ENCODE measurements around the gene CADPS.
A peak's percentile ranks its signal among the peaks of the same experiment; 100 is the strongest.

Gene CADPS

GRCh38 chr3:62601238-62602070, 273.8 kb downstream of the CADPS start:
- no peak for TF ChIP-seq CTCF (IDR thresholded peaks at IDR 0.05)
- DNase-seq = no peak
- Mint-ChIP-seq H3K27ac (peak overlapping the region; percentile 63), H3K9me3 (no peaks in the 10 kb centered on the region), H3K4me1 (peaks cover 84% of the 10 kb centered on the region), H3K4me3 (no peak overlapping the region), H3K27me3 (ENCODE audit: low read depth, poor library complexity) (no peaks in the 10 kb centered on the region), H3K36me3 (ENCODE audit: low read depth) (no peaks in the 10 kb centered on the region)

GRCh38 chr3:62600033-62600432, 275.2 kb downstream of the CADPS start:
- Mint-ChIP-seq H3K27ac (no peak overlapping the region), H3K4me1 (peaks cover 72% of the 10 kb centered on the region)

GRCh38 chr3:62597491-62597890, 277.7 kb downstream of the CADPS start:
- H3K9me3 Mint-ChIP-seq = no peaks in the 10 kb centered on the region
- peak overlapping the region; percentile 36 for H3K27ac Mint-ChIP-seq
- peak; percentile 6 for DNase-seq

More at GRCh38 chr3:62600033-62600432, 275.2 kb downstream of the CADPS start:
- Mint-ChIP-seq H3K9me3 (no peaks in the 10 kb centered on the region), H3K36me3 (ENCODE audit: low read depth) (no peaks in the 10 kb centered on the region), H3K27me3 (ENCODE audit: low read depth, poor library complexity) (no peaks in the 10 kb centered on the region), H3K4me3 (no peak overlapping the region)
- TF ChIP-seq CTCF (IDR thresholded peaks at IDR 0.05) = no peak
- DNase-seq = peak; percentile 7

GRCh38 chr3:62592408-62592807, 282.8 kb downstream of the CADPS start:
- TF ChIP-seq CTCF (IDR thresholded peaks at IDR 0.05) = no peak
- Mint-ChIP-seq H3K9me3 (no peaks in the 10 kb centered on the region), H3K36me3 (ENCODE audit: low read depth) (no peaks in the 10 kb centered on the region), H3K27ac (no peak overlapping the region), H3K4me3 (no peak overlapping the region), H3K4me1 (peaks cover 12% of the 10 kb centered on the region), H3K27me3 (ENCODE audit: low read depth, poor library complexity) (peaks cover 7% of the 10 kb centered on the region)
- DNase-seq = no peak

More at GRCh38 chr3:62597491-62597890, 277.7 kb downstream of the CADPS start:
- TF ChIP-seq CTCF (IDR thresholded peaks at IDR 0.05) = no peak
- no peaks in the 10 kb centered on the region for H3K36me3 Mint-ChIP-seq (ENCODE audit: low read depth)
- peaks cover 7% of the 10 kb centered on the region for H3K27me3 Mint-ChIP-seq (ENCODE audit: low read depth, poor library complexity)
- no peak overlapping the region for H3K4me3 Mint-ChIP-seq
- peaks cover 46% of the 10 kb centered on the region for H3K4me1 Mint-ChIP-seq

- TF ChIP-seq CTCF (IDR thresholded peaks at IDR 0.05) = no peak
- no peaks in the 10 kb centered on the region for H3K9me3 Mint-ChIP-seq
- no peak overlapping the region for H3K27ac Mint-ChIP-seq
- peaks cover 7% of the 10 kb centered on the region for H3K27me3 Mint-ChIP-seq (ENCODE audit: low read depth, poor library complexity)
- DNase-seq = no peak
- peaks cover 4% of the 10 kb centered on the region for H3K4me1 Mint-ChIP-seq
- H3K4me3 Mint-ChIP-seq = no peak overlapping the region
- H3K36me3 Mint-ChIP-seq (ENCODE audit: low read depth) = no peaks in the 10 kb centered on the region
Measured at GRCh38 chr3:62589078-62589477, 286.1 kb downstream of the CADPS start.

GRCh38 chr3:62587579-62588031, 287.6 kb downstream of the CADPS start:
- Mint-ChIP-seq H3K36me3 (ENCODE audit: low read depth) (no peaks in the 10 kb centered on the region), H3K4me1 (peaks cover 4% of the 10 kb centered on the region), H3K9me3 (peaks cover 4% of the 10 kb centered on the region), H3K27me3 (ENCODE audit: low read depth, poor library complexity) (no peaks in the 10 kb centered on the region), H3K4me3 (no peak overlapping the region), H3K27ac (no peak overlapping the region)
- no peak for DNase-seq
- no peak for TF ChIP-seq CTCF (IDR thresholded peaks at IDR 0.05)
